HG02938 (cell line): ENCODE data around the gene APH1B.
"Not testable (repeated sequence)": the region's sequence is repeated elsewhere in the genome, so short reads cannot be mapped to it uniquely, and the experiment has no call there.

Experiments used
- ATAC-seq: cut with Tn5 transposase; IDR thresholded peaks from one replicate; pipeline ENCODE4 v1.9.1; 2021; ENCODE audit warnings: mild to moderate bottlenecking, moderate library complexity; ENCODE audit not compliant: unreplicated experiment

Gene APH1B

GRCh38 chr15:63294359-63294758, 17.0 kb downstream of the APH1B start:
- ATAC-seq, result no peak

- ATAC-seq, result no peak
These were observed 17.9 kb downstream of the APH1B start for GRCh38 chr15:63295341-63295740.

- no peak for ATAC-seq
These were observed 18.8 kb downstream of the APH1B start for GRCh38 chr15:63296195-63296594.

- ATAC-seq, result no peak
These were observed 22.7 kb downstream of the APH1B start for GRCh38 chr15:63299943-63300575.

- no peak for ATAC-seq
These were observed 23.7 kb downstream of the APH1B start for GRCh38 chr15:63301088-63301487.

GRCh38 chr15:63305260-63305659, 27.9 kb downstream of the APH1B start:
- ATAC-seq, result no peak

- ATAC-seq, result no peak
These were observed 29.2 kb downstream of the APH1B start for GRCh38 chr15:63306492-63307073.

GRCh38 chr15:63308491-63308890, 31.1 kb downstream of the APH1B start:
- ATAC-seq, result no peak

- ATAC-seq, result no peak
These were observed 31.5 kb downstream of the APH1B start for GRCh38 chr15:63308947-63309346.

GRCh38 chr15:63310646-63311045, 33.2 kb downstream of the APH1B start:
- ATAC-seq, result no peak

- no peak for ATAC-seq
These were observed 34.9 kb downstream of the APH1B start for GRCh38 chr15:63312286-63312685.

GRCh38 chr15:63313825-63314224, 36.4 kb downstream of the APH1B start:
- ATAC-seq, result no peak

GRCh38 chr15:63314409-63314808, 37.0 kb downstream of the APH1B start:
- ATAC-seq, result no peak

GRCh38 chr15:63318344-63318743, 40.9 kb downstream of the APH1B start:
- no peak for ATAC-seq

- no peak for ATAC-seq
These were observed 41.7 kb downstream of the APH1B start for GRCh38 chr15:63319065-63319464.

GRCh38 chr15:63320446-63320845, 43.0 kb downstream of the APH1B start:
- not testable (repeated sequence) for ATAC-seq

- ATAC-seq, result not testable (repeated sequence)
These were observed 43.6 kb downstream of the APH1B start for GRCh38 chr15:63320981-63321380.

GRCh38 chr15:63321462-63321861, 44.1 kb downstream of the APH1B start:
- no peak for ATAC-seq

GRCh38 chr15:63322541-63322940, 45.1 kb downstream of the APH1B start:
- no peak for ATAC-seq

GRCh38 chr15:63323798-63324563, 46.6 kb downstream of the APH1B start:
- no peak for ATAC-seq

- no peak for ATAC-seq
These were observed 47.4 kb downstream of the APH1B start for GRCh38 chr15:63324770-63325169.
